Neural cell (in vitro differentiated cells): ENCODE measurements around the gene ADAMTS17. TPM values are rescaled to one million over a fixed set of nuclear protein-coding genes. Genes with fewer than 3 reads are reported as not detected.

Source experiments
- H2AFZ ChIP-seq: fragments of 200-600, 300-800 bp; sonication (generic), shearing (Covaris generic); 2 replicates; pipeline ENCODE4 v1.6.0; 2014; ENCODE audit warnings: low read depth, mild to moderate bottlenecking, antibody characterized with exemption, low read length, moderate library complexity
- H3F3A ChIP-seq: fragments of 200-600 bp; shearing (Covaris generic); 2 replicates; pipeline ENCODE4 v1.6.1; 2016; ENCODE audit warnings: mild to moderate bottlenecking, moderate library complexity, mixed read lengths, antibody characterized with exemption, low read length; ENCODE audit not compliant: insufficient read depth, poor library complexity, severe bottlenecking
- H3K27ac ChIP-seq: fragments of 200-600, 300-800 bp; sonication (generic), shearing (Covaris generic); 2 replicates; pipeline ENCODE4 v1.5.1; 2014; ENCODE audit warnings: mild to moderate bottlenecking, low read length, moderate library complexity
- H3K27me3 ChIP-seq: fragments of 300-800, 200-600 bp; sonication (generic), shearing (Covaris generic); 2 replicates; pipeline ENCODE4 v1.6.0; 2014; ENCODE audit warnings: mild to moderate bottlenecking, low read depth, low read length, moderate library complexity; ENCODE audit not compliant: insufficient read depth
- H3K36me3 ChIP-seq: fragments of 300-800, 200-600 bp; sonication (generic), shearing (Covaris generic); 2 replicates; pipeline ENCODE4 v1.5.1; 2014; ENCODE audit warnings: mild to moderate bottlenecking, antibody characterized with exemption, low read length, moderate library complexity; ENCODE audit not compliant: insufficient read depth
- H3K4me2 ChIP-seq: fragments of 300-800, 200-600 bp; sonication (generic), shearing (Covaris generic); 2 replicates; pipeline ENCODE4 v1.6.0; 2014; ENCODE audit warnings: mild to moderate bottlenecking, low read length
- H3K4me3 ChIP-seq: fragments of 300-800, 200-600 bp; sonication (generic), shearing (Covaris generic); 2 replicates; pipeline ENCODE4 v1.5.1; 2014; ENCODE audit warnings: mild to moderate bottlenecking, low read length, moderate library complexity
- H3K79me2 ChIP-seq: fragments of 200-600 bp; shearing (Covaris generic); replicated peaks from 2 replicates; pipeline ENCODE4 v1.6.0; 2014; ENCODE audit warnings: mild to moderate bottlenecking, low read length, moderate library complexity; ENCODE audit not compliant: insufficient read depth
- H3K9ac ChIP-seq: fragments of 300-800, 200-600 bp; sonication (generic), shearing (Covaris generic); 2 replicates; pipeline ENCODE4 v1.6.1; 2016; ENCODE audit warnings: mild to moderate bottlenecking, low read length, mixed read lengths
- H3K9me2 ChIP-seq: fragments of 200-600 bp; shearing (Covaris generic); 2 replicates; pipeline ENCODE4 v1.6.1; 2016; ENCODE audit warnings: mild to moderate bottlenecking, low read length, mixed read lengths; ENCODE audit not compliant: insufficient read depth
- H3K9me3 ChIP-seq: fragments of 200-600, 300-800 bp; sonication (generic), shearing (Covaris generic); 2 replicates; pipeline ENCODE4 v1.6.1; 2016; ENCODE audit warnings: mild to moderate bottlenecking, mixed run types, low read length, moderate library complexity, mixed read lengths
- H4K20me1 ChIP-seq: fragments of 200-600 bp; shearing (Covaris generic); 2 replicates; pipeline ENCODE4 v1.6.1; 2016; ENCODE audit warnings: mild to moderate bottlenecking, mixed run types; ENCODE audit not compliant: insufficient read depth
- CTCF ChIP-seq: fragments of 450-650 bp; IDR thresholded peaks from 2 replicates; pipeline ENCODE4 v1.5.1; 2014; ENCODE audit warnings: antibody characterized with exemption, mild to moderate bottlenecking, moderate library complexity; ENCODE audit not compliant: poor library complexity, severe bottlenecking
- EP300 ChIP-seq: fragments of 450-650 bp; conservative IDR thresholded peaks from 2 replicates; pipeline ENCODE4 v1.6.1; 2014; ENCODE audit warnings: antibody characterized with exemption, mild to moderate bottlenecking, moderate library complexity; ENCODE audit not compliant: poor library complexity, severe bottlenecking
- EZH2 ChIP-seq: fragments of 200-600, 300-800 bp; shearing (Covaris generic), sonication (generic); IDR thresholded peaks from 2 replicates; pipeline ENCODE4 v1.6.1; 2014; ENCODE audit warnings: antibody characterized with exemption, low read length, borderline replicate concordance, mild to moderate bottlenecking; ENCODE audit not compliant: insufficient read depth, poor library complexity, severe bottlenecking
- MXI1 ChIP-seq: fragments of 450-650 bp; conservative IDR thresholded peaks from 2 replicates; pipeline ENCODE4 v1.6.1; 2014; ENCODE audit warnings: antibody characterized with exemption, mild to moderate bottlenecking; ENCODE audit not compliant: poor library complexity, severe bottlenecking
- RAD21 ChIP-seq: fragments of 450-650 bp; conservative IDR thresholded peaks from 2 replicates; pipeline ENCODE4 v1.6.1; 2014; ENCODE audit warnings: antibody characterized with exemption, mild to moderate bottlenecking, moderate library complexity
- REST ChIP-seq: IDR thresholded peaks from 2 replicates; pipeline ENCODE4 v1.6.1; 2012; ENCODE audit warnings: borderline replicate concordance
- SMC3 ChIP-seq: fragments of 450-650 bp; conservative IDR thresholded peaks from 2 replicates; pipeline ENCODE4 v1.6.1; 2014; ENCODE audit warnings: antibody characterized with exemption, mild to moderate bottlenecking, moderate library complexity; ENCODE audit not compliant: poor library complexity
- TAF1 ChIP-seq: IDR thresholded peaks from 2 replicates; pipeline ENCODE4 v1.6.1; 2012; ENCODE audit warnings: low read depth
- polyA plus RNA-seq: library from polyadenylated mRNA; depleted of rRNA; stranded (reverse); fragments of >200 nt; gene quantifications from 2 replicates; pipeline ENCODE4 v1.2.3, GENCODE V29; 2014

The ADAMTS17 gene
- polyA plus RNA-seq, 1 donor from 2014 or later: 0.04 TPM

DNA sequence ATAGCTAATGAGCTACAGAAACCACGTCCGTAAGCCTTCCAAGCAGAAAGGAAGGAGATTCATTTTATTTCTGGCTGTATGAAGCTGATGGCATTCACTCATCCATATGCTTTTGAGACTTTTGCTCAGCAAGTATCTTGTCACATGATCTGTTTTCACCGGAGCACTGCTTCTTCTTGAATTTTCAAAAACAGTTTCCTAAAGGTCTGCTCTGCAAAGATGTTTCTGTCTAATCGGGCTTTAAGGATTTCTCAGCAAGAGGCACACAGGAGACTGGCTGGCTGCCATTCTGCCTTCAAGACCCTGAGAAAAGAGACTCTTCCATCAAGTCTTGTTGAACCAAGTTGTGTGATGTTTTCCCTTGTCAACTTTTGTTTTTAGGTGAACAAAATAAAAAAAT is 319.0 kb downstream of the ADAMTS17 start:
- Histone ChIP-seq H3K36me3 (no peaks in the 10 kb centered on the region), H3K9ac (no peak overlapping the region), H3K27ac (no peak overlapping the region), H3K9me3 (no peaks in the 10 kb centered on the region), H3K9me2 (no peaks in the 10 kb centered on the region), H3K4me3 (no peak overlapping the region), H4K20me1 (no peaks in the 10 kb centered on the region), H3K79me2 (no peaks in the 10 kb centered on the region), H2AFZ (no peak overlapping the region), H3K4me2 (no peak overlapping the region), H3F3A (no peaks in the 10 kb centered on the region), H3K27me3 (no peaks in the 10 kb centered on the region)
- TF ChIP-seq REST (no peak), SMC3 (no peak), MXI1 (no peak), CTCF (no peak), RAD21 (no peak), TAF1 (no peak), EP300 (no peak)

DNA sequence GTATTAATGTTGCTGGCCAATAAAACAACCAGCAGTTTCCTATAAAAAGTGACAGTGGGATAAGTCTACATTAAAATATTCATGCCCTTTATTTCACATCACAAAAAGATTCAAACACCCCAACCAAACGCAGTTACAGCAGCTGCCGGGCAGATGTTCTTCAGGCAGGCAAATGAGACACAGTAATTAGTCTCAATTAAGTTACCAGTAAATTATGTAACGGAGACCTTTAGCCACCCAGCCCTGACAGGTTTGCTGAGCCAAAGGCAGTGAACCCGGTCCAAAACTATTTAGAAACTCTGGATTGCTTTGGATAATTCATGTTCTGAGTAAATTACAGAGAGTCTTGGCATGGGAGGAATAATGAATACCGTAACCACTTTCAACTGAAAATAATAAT is 319.4 kb downstream of the ADAMTS17 start:
- no peaks in the 10 kb centered on the region for H4K20me1 ChIP-seq
- no peak overlapping the region for H3K9ac ChIP-seq
- H3K27me3 ChIP-seq: no peaks in the 10 kb centered on the region
- H3K4me2 ChIP-seq: no peak overlapping the region
- no peak overlapping the region for H3K27ac ChIP-seq
- no peaks in the 10 kb centered on the region for H3K79me2 ChIP-seq
- H3F3A ChIP-seq: no peaks in the 10 kb centered on the region
- H3K4me3 ChIP-seq: no peak overlapping the region
- H2AFZ ChIP-seq: no peak overlapping the region
- TF ChIP-seq RAD21 (no peak), EZH2 (no peak)
- H3K9me3 ChIP-seq: no peaks in the 10 kb centered on the region
- H3K36me3 ChIP-seq: no peaks in the 10 kb centered on the region
- H3K9me2 ChIP-seq: no peaks in the 10 kb centered on the region

- Histone ChIP-seq H3K27me3 (no peaks in the 10 kb centered on the region), H3F3A (no peaks in the 10 kb centered on the region), H3K4me2 (no peak overlapping the region), H3K4me3 (no peak overlapping the region), H3K9me3 (no peaks in the 10 kb centered on the region), H3K9me2 (no peaks in the 10 kb centered on the region), H3K27ac (no peak overlapping the region), H3K36me3 (no peaks in the 10 kb centered on the region), H4K20me1 (no peaks in the 10 kb centered on the region), H3K9ac (no peak overlapping the region), H3K79me2 (no peaks in the 10 kb centered on the region), H2AFZ (no peak overlapping the region)
- no peak for TF ChIP-seq SMC3
- TF ChIP-seq EZH2: no peak
Measured at GRCh38 chr15:100021653-100022052, 320.1 kb downstream of the ADAMTS17 start.
